ENCODE measurements around the gene CETN1.

CETN1 gene

GRCh38 chr18:576924-577323, 3.3 kb upstream of the CETN1 start:
- no peak for DNase-seq (ENCODE audit: low spot score)

GRCh38 chr18:577643-578375, 2.4 kb upstream of the CETN1 start:
- no peak for DNase-seq (ENCODE audit: low spot score)

GRCh38 chr18:579238-579637, 942 bp upstream of the CETN1 start:
- no peak for DNase-seq (ENCODE audit: low spot score)

GRCh38 chr18:581096-581495, 916 bp downstream of the CETN1 start:
- DNase-seq (ENCODE audit: low spot score), result no peak

- no peak for DNase-seq (ENCODE audit: low spot score)
Measured at GRCh38 chr18:582465-582864, 2.3 kb downstream of the CETN1 start.

- DNase-seq (ENCODE audit: low spot score), result no peak
Measured at GRCh38 chr18:595068-595467, 14.9 kb downstream of the CETN1 start.

GRCh38 chr18:595571-595970, 15.4 kb downstream of the CETN1 start:
- DNase-seq (ENCODE audit: low spot score), result no peak

- DNase-seq (ENCODE audit: low spot score), result no peak
Measured at GRCh38 chr18:596288-596881, 16.2 kb downstream of the CETN1 start.

- no peak for DNase-seq (ENCODE audit: low spot score)
Measured at GRCh38 chr18:598124-598589, 18.0 kb downstream of the CETN1 start.

- no peak for DNase-seq (ENCODE audit: low spot score)
Measured at GRCh38 chr18:600107-600506, 19.9 kb downstream of the CETN1 start.

- no peak for DNase-seq (ENCODE audit: low spot score)
Measured at GRCh38 chr18:604771-605170, 24.6 kb downstream of the CETN1 start.

- no peak for DNase-seq (ENCODE audit: low spot score)
Measured at GRCh38 chr18:607930-608329, 27.8 kb downstream of the CETN1 start.

GRCh38 chr18:610214-610928, 30.2 kb downstream of the CETN1 start:
- no peak for DNase-seq (ENCODE audit: low spot score)

GRCh38 chr18:612156-612555, 32.0 kb downstream of the CETN1 start:
- DNase-seq (ENCODE audit: low spot score), result no peak

GRCh38 chr18:614193-614592, 34.0 kb downstream of the CETN1 start:
- DNase-seq (ENCODE audit: low spot score), result no peak

- no peak for DNase-seq (ENCODE audit: low spot score)
Measured at GRCh38 chr18:615092-615521, 34.9 kb downstream of the CETN1 start.

- DNase-seq (ENCODE audit: low spot score), result no peak
Measured at GRCh38 chr18:615773-616172, 35.6 kb downstream of the CETN1 start.

GRCh38 chr18:616380-616995, 36.3 kb downstream of the CETN1 start:
- peak; percentile 57 for DNase-seq (ENCODE audit: low spot score)

GRCh38 chr18:617970-618504, 37.9 kb downstream of the CETN1 start:
- no peak for DNase-seq (ENCODE audit: low spot score)

- no peak for DNase-seq (ENCODE audit: low spot score)
Measured at GRCh38 chr18:618618-619017, 38.4 kb downstream of the CETN1 start.

GRCh38 chr18:621291-622043, 41.3 kb downstream of the CETN1 start:
- DNase-seq (ENCODE audit: low spot score), result peak; percentile 81

- DNase-seq (ENCODE audit: low spot score), result no peak
Measured at GRCh38 chr18:622289-622688, 42.1 kb downstream of the CETN1 start.

Measured in AG20443 (cell line).